ENCODE data around the gene IL3RA. TPM values are rescaled to one million over a fixed set of nuclear protein-coding genes. Genes with fewer than 3 reads are reported as not detected.
"Not testable (repeated sequence)": the region's sequence is repeated elsewhere in the genome, so short reads cannot be mapped to it uniquely, and the experiment has no call there.

The IL3RA gene
- total RNA-seq, 2 experiments from 2014 or later, result not detected

DNA sequence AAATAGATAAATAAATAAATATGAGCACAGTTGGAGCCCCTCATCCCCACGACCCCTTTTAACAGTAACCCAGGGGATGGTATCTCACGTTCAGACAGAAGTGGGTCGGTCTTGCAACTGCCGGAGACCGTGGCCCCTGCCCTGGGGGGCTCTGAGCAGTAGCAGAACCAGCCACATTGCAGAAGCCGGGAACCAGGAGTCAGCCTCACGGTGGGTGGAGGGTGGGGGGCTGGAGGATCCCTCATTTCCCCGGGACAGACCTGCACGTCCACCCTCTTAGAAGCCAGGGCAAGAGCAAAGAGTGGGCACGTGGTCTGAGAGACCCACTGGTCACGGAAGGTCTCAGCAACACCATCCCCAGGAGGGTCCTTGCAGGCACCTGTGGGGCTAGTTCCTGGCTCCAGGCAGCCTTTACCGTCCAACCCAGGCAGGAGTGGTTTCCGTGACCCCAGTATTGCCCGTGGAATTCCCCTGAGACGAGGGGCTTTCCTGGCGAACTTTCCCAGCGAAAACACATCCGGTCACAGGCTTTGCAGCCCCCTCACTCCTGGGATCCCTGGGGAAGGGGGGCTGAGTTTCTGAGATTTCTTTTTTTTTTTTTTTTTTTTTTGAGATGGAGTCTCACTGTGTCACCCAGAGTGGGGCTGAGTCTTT, 8.8 kb upstream of the IL3RA start:
- ChIA-PET POLR2A (no interaction called here), CTCF (ENCODE audit: unreplicated experiment) (no interaction called here)
- Histone ChIP-seq H3K4me1 (ENCODE audit: insufficient read depth, low read length, poor library complexity, severe bottlenecking) (peaks cover 35% of the 10 kb centered on the region), H3K36me3 (ENCODE audit: insufficient read depth, low read length) (no peaks in the 10 kb centered on the region), H3K9me3 (ENCODE audit: low read length) (no peaks in the 10 kb centered on the region), H2AFZ (ENCODE audit: low read length) (peak overlapping the region; percentile 52), H3K4me2 (ENCODE audit: low read length) (peak overlapping the region; percentile 51), H4K20me1 (ENCODE audit: insufficient read depth, low read length) (no peaks in the 10 kb centered on the region), H3K27ac (ENCODE audit: low read depth, low read length, poor library complexity, severe bottlenecking) (no peak overlapping the region), H3K4me3 (ENCODE audit: low read depth, low read length, poor library complexity, severe bottlenecking) (peak overlapping the region; percentile 5), H3K9me2 (ENCODE audit: insufficient read depth, low read length) (no peaks in the 10 kb centered on the region), H3K79me2 (ENCODE audit: insufficient read depth, low read depth, low read length) (no peaks in the 10 kb centered on the region)
- no peak for DNase-seq (ENCODE audit: low spot score)
- BruUV-seq (replicated peaks), result no TSS peak
- TF ChIP-seq, protein P1, sequence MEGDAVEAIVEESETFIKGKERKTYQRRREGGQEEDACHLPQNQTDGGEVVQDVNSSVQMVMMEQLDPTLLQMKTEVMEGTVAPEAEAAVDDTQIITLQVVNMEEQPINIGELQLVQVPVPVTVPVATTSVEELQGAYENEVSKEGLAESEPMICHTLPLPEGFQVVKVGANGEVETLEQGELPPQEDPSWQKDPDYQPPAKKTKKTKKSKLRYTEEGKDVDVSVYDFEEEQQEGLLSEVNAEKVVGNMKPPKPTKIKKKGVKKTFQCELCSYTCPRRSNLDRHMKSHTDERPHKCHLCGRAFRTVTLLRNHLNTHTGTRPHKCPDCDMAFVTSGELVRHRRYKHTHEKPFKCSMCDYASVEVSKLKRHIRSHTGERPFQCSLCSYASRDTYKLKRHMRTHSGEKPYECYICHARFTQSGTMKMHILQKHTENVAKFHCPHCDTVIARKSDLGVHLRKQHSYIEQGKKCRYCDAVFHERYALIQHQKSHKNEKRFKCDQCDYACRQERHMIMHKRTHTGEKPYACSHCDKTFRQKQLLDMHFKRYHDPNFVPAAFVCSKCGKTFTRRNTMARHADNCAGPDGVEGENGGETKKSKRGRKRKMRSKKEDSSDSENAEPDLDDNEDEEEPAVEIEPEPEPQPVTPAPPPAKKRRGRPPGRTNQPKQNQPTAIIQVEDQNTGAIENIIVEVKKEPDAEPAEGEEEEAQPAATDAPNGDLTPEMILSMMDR (conservative IDR thresholded peaks at IDR 0.05; ENCODE audit: low read length), result no peak
- no peak for TF ChIP-seq EZH2phosphoT487 (IDR thresholded peaks at IDR 0.05; ENCODE audit: borderline replicate concordance, low read depth, low read length)
- intact Hi-C loops (cut with micrococcal nuclease; ENCODE audit: unreplicated experiment), result no loop called here

GRCh38 chrX:1330605-1331004, 6.0 kb upstream of the IL3RA start:
- H3K36me3 ChIP-seq (ENCODE audit: insufficient read depth, low read length), result no peaks in the 10 kb centered on the region
- no TSS peak for BruUV-seq (replicated peaks)
- H3K27ac ChIP-seq (ENCODE audit: low read depth, low read length, poor library complexity, severe bottlenecking), result peak overlapping the region; percentile 18
- H3K79me2 ChIP-seq (ENCODE audit: insufficient read depth, low read depth, low read length), result no peaks in the 10 kb centered on the region
- H3K9me3 ChIP-seq (ENCODE audit: low read length), result no peaks in the 10 kb centered on the region
- TF ChIP-seq, protein P1 (conservative IDR thresholded peaks at IDR 0.05; ENCODE audit: low read length), result no peak
- no peak for TF ChIP-seq EZH2phosphoT487 (IDR thresholded peaks at IDR 0.05; ENCODE audit: borderline replicate concordance, low read depth, low read length)
- intact Hi-C loops (cut with micrococcal nuclease; ENCODE audit: unreplicated experiment), result no loop called here
- H2AFZ ChIP-seq (ENCODE audit: low read length), result peak overlapping the region; percentile 51; the same call in 1 of the 2 replicates
- peaks cover 35% of the 10 kb centered on the region for H3K4me1 ChIP-seq (ENCODE audit: insufficient read depth, low read length, poor library complexity, severe bottlenecking)
- POLR2A ChIA-PET, result no interaction called here
- no peaks in the 10 kb centered on the region for H3K9me2 ChIP-seq (ENCODE audit: insufficient read depth, low read length)
- no peaks in the 10 kb centered on the region for H4K20me1 ChIP-seq (ENCODE audit: insufficient read depth, low read length)
- H3K4me3 ChIP-seq (ENCODE audit: low read depth, low read length, poor library complexity, severe bottlenecking), result no peak overlapping the region
- CTCF ChIA-PET (ENCODE audit: unreplicated experiment), result no interaction called here
- peak overlapping the region; percentile 64 for H3K4me2 ChIP-seq (ENCODE audit: low read length)
- DNase-seq (ENCODE audit: low spot score), result peak; percentile 63

DNA sequence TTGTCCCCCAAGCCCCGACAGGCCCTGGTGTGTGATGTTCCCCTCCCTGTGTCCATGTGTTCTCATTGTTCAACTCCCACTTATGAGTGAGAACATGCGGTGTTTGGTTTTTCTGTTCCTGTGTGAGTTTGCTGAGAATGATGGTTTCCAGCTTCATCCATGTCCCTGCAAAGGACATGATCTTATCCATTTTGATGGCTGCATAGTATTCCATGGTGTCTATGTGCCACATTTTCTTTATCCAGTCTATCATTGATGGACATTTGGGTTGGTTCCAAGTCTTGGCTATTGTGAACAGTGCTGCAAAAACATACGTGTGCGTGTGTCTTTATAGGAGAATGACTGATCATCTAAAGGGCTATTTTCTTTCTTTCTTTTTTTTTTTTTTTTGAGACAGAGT, 4.2 kb upstream of the IL3RA start:
- H4K20me1 ChIP-seq (ENCODE audit: insufficient read depth, low read length); DNase-seq (ENCODE audit: low spot score); POLR2A ChIA-PET; H3K4me3 ChIP-seq (ENCODE audit: low read depth, low read length, poor library complexity, severe bottlenecking); H3K9me2 ChIP-seq (ENCODE audit: insufficient read depth, low read length); H3K9me3 ChIP-seq (ENCODE audit: low read length); BruUV-seq (replicated peaks); H3K36me3 ChIP-seq (ENCODE audit: insufficient read depth, low read length); intact Hi-C loops (cut with micrococcal nuclease; ENCODE audit: unreplicated experiment); H3K79me2 ChIP-seq (ENCODE audit: insufficient read depth, low read depth, low read length); CTCF ChIA-PET (ENCODE audit: unreplicated experiment); H3K4me2 ChIP-seq (ENCODE audit: low read length); H3K27ac ChIP-seq (ENCODE audit: low read depth, low read length, poor library complexity, severe bottlenecking); H2AFZ ChIP-seq (ENCODE audit: low read length): not testable (repeated sequence)
- H3K4me1 ChIP-seq (ENCODE audit: insufficient read depth, low read length, poor library complexity, severe bottlenecking), result peaks cover 42% of the 10 kb centered on the region

All from OCI-LY7 (cell line).